ENCODE measurements around the gene ATP10D. TPM values are rescaled to one million over a fixed set of nuclear protein-coding genes. Genes with fewer than 3 reads are reported as not detected.
"Not testable (repeated sequence)": the region's sequence is repeated elsewhere in the genome, so short reads cannot be mapped to it uniquely, and the experiment has no call there.

Gene ATP10D
- total RNA-seq, 4 donors from 2014 or later: 35.3 to 55.6 (median 43.8) TPM

GRCh38 chr4:47485768-47486167 is 693 bp downstream of the ATP10D start:
- no peak for DNase-seq
- Histone ChIP-seq H3K27ac (peak overlapping the region; percentile 89 to 92 (median 89)), H3K4me1 (peaks cover 9 to 24% of the 10 kb centered on the region in 2 donors), H3K27me3 (no peaks in the 10 kb centered on the region), H3K36me3 (no peaks in the 10 kb centered on the region), H3K4me3 (replicated peaks in 1 of 3) (peak overlapping the region; percentile 3 to 50 (median 41)), H3K9me3 (no peaks in the 10 kb centered on the region)
- WGBS, 2 donors: 0% methylated on average over 14 of the region's 14 CpGs
- intact Hi-C loops (cut with DNase I): no loop called here
- no peak for TF ChIP-seq POLR2A (IDR thresholded peaks at IDR 0.05)
- TF ChIP-seq, protein P1, sequence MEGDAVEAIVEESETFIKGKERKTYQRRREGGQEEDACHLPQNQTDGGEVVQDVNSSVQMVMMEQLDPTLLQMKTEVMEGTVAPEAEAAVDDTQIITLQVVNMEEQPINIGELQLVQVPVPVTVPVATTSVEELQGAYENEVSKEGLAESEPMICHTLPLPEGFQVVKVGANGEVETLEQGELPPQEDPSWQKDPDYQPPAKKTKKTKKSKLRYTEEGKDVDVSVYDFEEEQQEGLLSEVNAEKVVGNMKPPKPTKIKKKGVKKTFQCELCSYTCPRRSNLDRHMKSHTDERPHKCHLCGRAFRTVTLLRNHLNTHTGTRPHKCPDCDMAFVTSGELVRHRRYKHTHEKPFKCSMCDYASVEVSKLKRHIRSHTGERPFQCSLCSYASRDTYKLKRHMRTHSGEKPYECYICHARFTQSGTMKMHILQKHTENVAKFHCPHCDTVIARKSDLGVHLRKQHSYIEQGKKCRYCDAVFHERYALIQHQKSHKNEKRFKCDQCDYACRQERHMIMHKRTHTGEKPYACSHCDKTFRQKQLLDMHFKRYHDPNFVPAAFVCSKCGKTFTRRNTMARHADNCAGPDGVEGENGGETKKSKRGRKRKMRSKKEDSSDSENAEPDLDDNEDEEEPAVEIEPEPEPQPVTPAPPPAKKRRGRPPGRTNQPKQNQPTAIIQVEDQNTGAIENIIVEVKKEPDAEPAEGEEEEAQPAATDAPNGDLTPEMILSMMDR (IDR thresholded peaks at IDR 0.05): no peak

- Histone ChIP-seq H3K27me3 (no peaks in the 10 kb centered on the region), H3K27ac (peak overlapping the region in 2 of 3 donors; percentile 89 to 92), H3K4me3 (replicated peaks in 1 of 3) (peak overlapping the region; percentile 3 to 50 (median 41)), H3K4me1 (peaks cover 9 to 27% of the 10 kb centered on the region in 2 donors), H3K36me3 (no peaks in the 10 kb centered on the region), H3K9me3 (no peaks in the 10 kb centered on the region)
- intact Hi-C loops (cut with DNase I): no loop called here
- WGBS, 2 donors: 17 to 19% methylated on average over 5 of the region's 5 CpGs
- peak in 1 of 2 donors; percentile 14 for TF ChIP-seq POLR2A (IDR thresholded peaks at IDR 0.05)
- TF ChIP-seq, protein P1 (IDR thresholded peaks at IDR 0.05): no peak
- no peak for DNase-seq
These were observed 1.2 kb downstream of the ATP10D start for GRCh38 chr4:47486231-47486673.

GRCh38 chr4:47486727-47487126 is 1.7 kb downstream of the ATP10D start:
- DNase-seq; H3K9me3 ChIP-seq; intact Hi-C loops (cut with DNase I); H3K36me3 ChIP-seq; H3K27ac ChIP-seq; H3K27me3 ChIP-seq: not testable (repeated sequence)
- H3K4me1 ChIP-seq: peaks cover 9 to 27% of the 10 kb centered on the region in 2 donors
- H3K4me3 ChIP-seq (replicated peaks in 1 of 3): peak overlapping the region in 1 of 3 donors; percentile 41
- 96 to 97% methylated on average over 9 of the region's 9 CpGs for WGBS, 2 donors

GRCh38 chr4:47488706-47489105 is 3.6 kb downstream of the ATP10D start:
- Histone ChIP-seq H3K27me3 (no peaks in the 10 kb centered on the region), H3K4me3 (replicated peaks in 1 of 3) (no peak overlapping the region), H3K36me3 (no peaks in the 10 kb centered on the region), H3K4me1 (peaks cover 12 to 36% of the 10 kb centered on the region in 2 donors), H3K9me3 (no peaks in the 10 kb centered on the region), H3K27ac (no peak overlapping the region)
- intact Hi-C loops (cut with DNase I): no loop called here
- no peak for TF ChIP-seq POLR2A (IDR thresholded peaks at IDR 0.05)
- TF ChIP-seq, protein P1 (IDR thresholded peaks at IDR 0.05): no peak
- DNase-seq: no peak
- 44 to 66% methylated on average over 3 of the region's 3 CpGs for whole genome bisulfite sequencing, 2 donors

- no peak for DNase-seq
- Histone ChIP-seq H3K27me3 (no peaks in the 10 kb centered on the region), H3K4me1 (peaks cover 18 to 31% of the 10 kb centered on the region in 2 donors), H3K36me3 (no peaks in the 10 kb centered on the region), H3K9me3 (no peaks in the 10 kb centered on the region), H3K4me3 (replicated peaks in 1 of 3) (no peak overlapping the region), H3K27ac (no peak overlapping the region)
- 79 to 81% methylated on average over 4 of the region's 4 CpGs for WGBS, 2 donors
- intact Hi-C loops (cut with DNase I): no loop called here
- no peak for TF ChIP-seq POLR2A (IDR thresholded peaks at IDR 0.05)
- TF ChIP-seq, protein P1 (IDR thresholded peaks at IDR 0.05): peak in 3 of 6 experiments; percentile 15 to 42 (median 27)
These were observed 5.5 kb downstream of the ATP10D start for GRCh38 chr4:47490550-47490949.
